HG02981 (cell line): ENCODE results near the gene EPHA2.

ENCODE experiments used
- ATAC-seq: cut with Tn5 transposase; IDR thresholded peaks from one replicate; pipeline ENCODE4 v1.9.1; 2021; ENCODE audit warnings: mild to moderate bottlenecking, moderate library complexity; ENCODE audit not compliant: unreplicated experiment

EPHA2 gene

DNA sequence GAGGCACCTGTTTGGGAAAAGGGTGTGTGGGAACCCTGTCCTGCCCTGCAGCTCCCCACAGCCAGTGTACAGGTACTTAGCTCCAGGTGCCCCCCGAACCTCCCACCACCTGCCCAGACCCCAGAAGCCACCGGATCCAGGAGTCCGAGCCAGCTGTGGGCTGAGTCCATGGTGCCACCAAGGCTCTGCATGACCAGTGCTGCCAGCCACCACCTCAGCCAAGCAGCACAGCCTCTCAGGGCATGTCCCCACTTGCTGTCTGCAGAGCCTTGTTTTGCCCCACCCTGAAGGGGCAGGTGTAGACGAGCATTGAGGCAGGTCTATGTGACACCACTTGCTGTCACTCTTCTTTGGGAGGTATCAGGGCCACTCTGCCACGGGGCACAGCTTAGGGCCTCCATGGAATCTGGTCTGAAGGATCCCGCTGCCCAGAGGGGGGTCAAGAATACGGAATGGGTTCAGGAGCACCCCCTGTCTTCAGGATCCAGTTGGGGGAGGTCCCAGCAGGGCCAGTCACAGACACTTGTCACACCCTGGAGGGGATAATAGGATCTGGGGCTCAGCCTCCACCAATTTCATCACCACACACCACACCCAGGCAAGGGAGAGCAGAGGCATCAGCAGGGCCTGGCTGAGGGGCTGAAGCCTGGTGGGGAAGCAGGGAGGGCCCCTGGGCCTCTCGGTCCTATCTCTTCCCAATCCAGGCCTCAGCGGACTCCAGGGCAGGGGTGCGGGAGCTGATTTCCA lies 28.9 kb upstream of the EPHA2 start:
- no peak for ATAC-seq

GRCh38 chr1:16183765-16184556 lies 28.1 kb upstream of the EPHA2 start:
- no peak for ATAC-seq

- no peak for ATAC-seq
Observed at GRCh38 chr1:16183179-16183578, 27.3 kb upstream of the EPHA2 start.

DNA sequence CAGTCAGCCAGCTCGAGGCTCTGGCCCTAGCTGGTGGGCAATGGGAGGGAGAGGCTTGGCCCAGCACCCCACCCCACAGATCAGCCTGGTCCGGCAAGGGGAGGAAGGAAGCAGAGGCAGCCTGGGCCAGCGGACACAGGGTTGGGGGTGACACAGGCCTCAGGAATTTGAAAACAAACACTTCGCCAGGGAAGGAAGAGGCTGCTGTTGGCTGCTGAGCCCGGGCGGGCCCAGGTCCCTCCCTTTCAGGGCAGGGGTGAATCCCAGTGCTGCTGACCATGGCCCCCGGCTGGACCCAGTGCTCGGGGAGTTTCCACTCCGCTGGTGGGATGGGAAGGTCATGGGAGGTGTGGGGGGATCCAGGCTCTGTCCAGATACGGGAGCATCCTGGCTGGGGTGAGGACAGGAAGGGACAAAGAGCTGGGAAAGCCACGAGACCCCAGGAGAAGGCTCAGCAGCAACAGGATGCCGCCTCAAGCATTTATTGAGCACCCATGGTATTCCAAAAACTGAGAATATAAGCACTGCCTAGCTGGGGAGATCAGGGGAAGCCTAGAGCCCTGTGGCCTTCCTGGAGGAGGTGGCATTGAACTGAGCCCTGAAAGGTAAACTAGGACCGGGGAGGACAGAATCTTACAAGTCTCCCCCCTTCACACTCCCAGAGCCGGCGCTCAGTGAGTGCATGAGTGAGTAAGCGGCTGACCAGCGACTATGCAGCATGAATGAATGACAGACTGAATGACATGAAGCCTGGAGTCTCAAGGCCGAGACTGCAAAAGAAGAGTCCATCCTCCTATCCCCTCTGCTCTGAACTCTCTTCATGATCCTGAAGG lies 26.2 kb upstream of the EPHA2 start:
- no peak for ATAC-seq

DNA sequence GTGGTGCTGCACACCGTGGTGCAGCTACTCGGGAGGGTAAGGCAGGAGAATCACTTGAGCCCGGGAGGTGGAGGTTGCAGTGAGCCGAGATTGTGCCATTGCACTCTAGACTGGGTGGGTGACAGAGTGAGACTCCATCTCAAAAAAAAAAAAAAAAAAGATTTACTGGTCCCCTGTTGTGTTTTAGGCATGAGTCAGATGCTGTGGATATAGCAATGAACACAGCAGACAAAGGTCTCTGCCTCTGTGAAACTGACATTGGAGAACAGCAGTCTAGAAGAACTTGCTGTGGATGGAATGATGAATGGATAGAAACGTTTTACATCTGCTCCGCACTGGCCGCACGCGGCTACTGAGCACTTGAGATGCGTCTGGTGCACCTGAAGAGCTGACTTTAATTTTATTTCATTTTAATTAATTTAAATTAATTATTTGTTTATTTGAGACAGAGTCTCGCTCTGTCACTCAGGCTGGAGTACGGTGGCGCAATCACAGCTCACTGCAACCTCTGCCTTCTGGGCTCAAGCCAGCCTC lies 24.5 kb upstream of the EPHA2 start:
- no peak for ATAC-seq

DNA sequence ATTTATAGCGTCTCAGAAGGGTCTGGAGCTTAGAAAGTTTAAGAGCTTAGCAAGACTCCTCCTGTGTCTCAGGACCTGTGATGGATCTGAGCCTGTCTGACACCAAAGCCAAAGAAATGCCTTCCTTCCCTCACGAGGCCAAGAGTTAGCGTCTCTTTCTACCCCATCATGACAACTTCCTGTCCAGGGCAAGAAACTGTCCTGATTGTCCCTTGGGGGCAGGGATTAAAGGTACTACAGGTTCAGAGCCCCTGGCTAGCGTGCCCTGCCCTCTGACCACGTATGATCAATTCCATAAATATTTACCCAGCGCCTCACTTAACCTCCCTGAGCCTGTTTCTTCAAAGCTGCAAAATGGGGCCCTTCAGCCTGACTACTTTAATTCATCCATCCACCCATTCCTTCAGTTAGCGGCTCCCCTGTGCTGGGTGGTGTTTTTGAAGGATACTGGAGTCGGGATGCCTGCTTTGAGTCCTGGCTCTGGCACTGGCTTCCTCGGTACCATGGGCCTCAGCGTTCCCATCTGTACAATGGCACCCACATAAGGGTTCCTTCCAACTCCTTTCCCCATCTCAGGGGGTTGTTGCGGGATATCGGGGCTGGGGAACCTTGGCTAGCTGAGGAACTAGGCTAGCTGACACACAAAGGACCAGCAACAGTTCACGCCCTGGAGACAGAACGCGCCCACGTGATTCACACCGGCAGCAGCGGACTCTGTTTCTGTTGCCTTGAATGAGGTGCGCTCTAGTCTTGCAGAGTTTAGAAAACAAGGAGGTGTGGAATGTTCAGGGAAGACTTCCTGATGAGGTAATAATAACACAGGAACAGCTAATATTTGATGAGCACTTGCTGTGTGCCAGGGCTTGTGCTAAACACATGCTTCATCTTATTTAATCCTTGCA lies 23.0 kb upstream of the EPHA2 start:
- ATAC-seq, result no peak

DNA sequence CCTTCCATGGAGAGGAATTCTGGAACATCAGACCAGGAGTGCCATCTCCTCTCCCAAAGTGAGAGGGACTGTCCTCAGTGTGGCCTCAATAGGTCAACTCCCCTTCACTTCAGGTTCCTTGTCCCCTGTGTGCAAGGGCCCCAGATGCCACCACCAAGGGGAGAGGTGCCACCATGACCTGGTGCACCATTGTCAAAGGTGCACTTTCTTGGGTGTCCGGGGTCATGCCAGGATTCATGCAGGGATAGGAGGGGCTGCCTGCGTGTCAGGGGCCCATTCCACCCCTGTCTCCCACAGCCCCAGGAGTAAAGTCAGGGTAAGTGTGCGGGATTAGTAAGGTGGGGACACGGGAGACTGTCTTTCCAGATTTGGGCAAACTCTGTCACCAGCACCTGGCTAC lies 21.4 kb upstream of the EPHA2 start:
- ATAC-seq, result no peak

- no peak for ATAC-seq
Observed at GRCh38 chr1:16176653-16177052, 20.8 kb upstream of the EPHA2 start.

DNA sequence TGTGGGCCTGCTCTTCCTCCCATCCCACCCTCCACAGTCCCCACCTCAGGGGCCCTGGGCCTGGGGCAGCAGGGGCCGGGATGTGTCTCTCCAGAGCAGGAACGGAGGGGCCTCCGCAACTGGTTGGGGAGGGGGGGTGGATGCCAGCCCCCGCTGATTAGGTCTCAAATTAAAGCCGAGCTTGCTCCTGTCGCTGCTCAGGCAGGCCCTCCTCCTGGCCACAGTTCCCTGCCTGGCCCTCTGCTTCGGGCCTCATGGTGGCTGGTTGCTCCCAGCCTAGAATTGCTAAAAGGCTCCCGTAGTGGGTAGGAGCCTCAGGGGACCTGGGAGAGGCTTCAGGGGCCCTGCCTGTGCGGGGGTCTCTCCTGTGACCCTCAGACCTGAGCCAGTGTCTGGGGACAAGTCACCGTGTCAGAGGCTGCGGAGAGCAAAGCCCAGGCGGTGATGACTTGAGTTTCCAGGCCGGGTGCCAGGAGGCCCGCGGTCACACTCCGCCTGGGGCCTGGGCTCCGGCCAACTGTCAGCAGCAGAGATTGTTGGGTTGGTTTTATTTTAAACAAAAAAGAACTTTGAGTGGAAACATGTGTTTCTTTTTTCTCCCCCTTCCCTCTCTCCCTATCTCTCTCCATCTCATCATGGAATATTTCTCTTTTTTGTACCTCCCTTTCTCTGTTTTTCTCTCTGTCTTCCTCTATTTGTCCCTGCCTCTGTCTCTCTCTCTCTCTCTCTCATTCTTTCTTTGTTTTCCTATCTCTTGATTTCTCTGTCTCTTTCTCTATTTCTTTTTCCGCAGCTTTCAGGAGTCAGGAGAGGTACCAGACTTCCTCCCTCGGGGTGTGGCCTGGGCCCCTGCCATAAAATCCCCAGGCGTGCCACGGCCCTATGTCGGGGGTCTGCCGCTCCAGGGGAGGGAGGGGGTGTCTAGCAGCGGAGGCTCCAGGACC lies 20.0 kb upstream of the EPHA2 start:
- ATAC-seq, result no peak

- no peak for ATAC-seq
Observed at GRCh38 chr1:16174886-16175598, 19.2 kb upstream of the EPHA2 start.

GRCh38 chr1:16174261-16174868 lies 18.5 kb upstream of the EPHA2 start:
- ATAC-seq, result no peak

GRCh38 chr1:16173447-16174260 lies 17.8 kb upstream of the EPHA2 start:
- no peak for ATAC-seq

DNA sequence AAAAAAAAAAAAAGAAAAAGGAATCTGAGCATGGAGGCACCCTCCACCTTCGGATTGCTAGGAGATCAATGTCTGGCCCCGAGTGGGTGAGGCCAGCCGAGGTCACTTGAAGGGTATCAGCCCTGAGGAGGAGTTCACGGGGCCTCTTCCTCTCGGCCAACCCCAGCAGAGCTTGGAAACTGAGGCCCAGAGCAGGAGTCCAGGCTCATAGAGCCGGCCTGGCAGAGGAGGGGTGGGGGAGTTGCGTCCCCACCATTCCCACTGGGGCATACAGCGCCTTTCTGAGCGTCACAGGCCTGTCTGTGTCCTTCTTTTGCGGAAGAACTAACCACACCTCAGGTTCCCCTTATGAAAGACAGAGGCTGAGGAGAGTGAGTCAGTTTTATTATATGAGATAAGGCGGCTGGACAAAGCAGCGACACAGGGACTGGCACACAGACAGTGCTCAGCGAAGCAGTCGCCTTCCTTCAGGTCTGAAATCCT lies 17.1 kb upstream of the EPHA2 start:
- no peak for ATAC-seq

- ATAC-seq, result no peak
Observed at GRCh38 chr1:16172218-16172830, 16.5 kb upstream of the EPHA2 start.

DNA sequence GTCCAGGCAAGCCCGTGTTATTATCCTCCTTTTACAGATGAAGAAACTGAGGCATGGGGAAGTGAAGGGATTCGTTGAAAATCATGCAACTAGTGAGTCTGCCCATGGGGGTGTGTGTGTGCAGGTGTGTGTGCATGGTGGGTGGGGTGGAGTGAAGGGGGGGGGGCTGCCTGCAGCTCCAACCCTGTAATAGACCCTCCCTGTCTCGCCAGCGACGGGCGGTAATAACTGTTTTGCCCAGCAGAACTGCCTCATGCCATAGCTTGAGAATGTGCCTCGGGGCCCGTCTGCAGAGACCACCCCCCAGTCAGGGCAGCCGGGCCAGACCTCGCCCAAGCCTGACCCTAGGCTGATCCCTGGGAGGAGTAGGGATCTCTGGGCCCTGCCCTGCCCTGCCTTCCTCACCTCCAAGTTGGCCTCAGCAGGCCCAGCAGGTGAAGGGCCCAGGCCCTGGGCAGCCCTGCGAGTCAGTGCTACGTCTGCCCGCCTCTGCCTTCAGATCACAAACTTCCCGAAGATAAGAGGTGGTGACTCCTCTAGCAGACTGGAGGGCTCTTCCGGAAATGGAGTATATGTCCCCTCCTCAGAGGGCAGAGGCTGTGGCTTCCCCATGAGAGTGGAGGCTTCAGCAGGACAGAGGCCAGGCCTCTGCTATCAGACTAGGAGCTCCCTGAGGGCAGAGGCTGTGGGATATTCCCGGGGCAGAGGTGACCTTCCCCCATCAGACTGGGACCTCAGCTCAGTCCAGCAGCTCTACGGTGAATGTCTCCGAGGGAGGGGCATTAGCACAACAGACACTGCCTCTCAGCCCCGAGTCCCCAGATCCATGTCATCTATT lies 15.7 kb upstream of the EPHA2 start:
- no peak for ATAC-seq

- no peak for ATAC-seq
Observed at GRCh38 chr1:16170283-16170673, 14.4 kb upstream of the EPHA2 start.
